ENCODE measurements around the gene ATXN1. TPM values are rescaled to one million over a fixed set of nuclear protein-coding genes. Genes with fewer than 3 reads are reported as not detected.

The ATXN1 gene
- total RNA-seq, 1 donor from 2014 or later: 33.7 TPM

GRCh38 chr6:16608444-16608843, 152.8 kb downstream of the ATXN1 start:
- Mint-ChIP-seq H3K9me3 (no peaks in the 10 kb centered on the region), H3K27ac (no peak overlapping the region), H3K4me1 (ENCODE audit: unreplicated experiment) (no peaks in the 10 kb centered on the region), H3K4me3 (no peak overlapping the region), H3K27me3 (no peaks in the 10 kb centered on the region), H3K36me3 (peaks cover 15% of the 10 kb centered on the region)
- no peak for TF ChIP-seq CTCF (conservative IDR thresholded peaks at IDR 0.05)
- no peak for DNase-seq (ENCODE audit: extremely low spot score, unreplicated experiment)

- Mint-ChIP-seq H3K9me3 (no peaks in the 10 kb centered on the region), H3K4me3 (no peak overlapping the region), H3K36me3 (peaks cover 19% of the 10 kb centered on the region), H3K27ac (no peak overlapping the region), H3K27me3 (no peaks in the 10 kb centered on the region), H3K4me1 (ENCODE audit: unreplicated experiment) (no peaks in the 10 kb centered on the region)
- TF ChIP-seq CTCF (conservative IDR thresholded peaks at IDR 0.05): no peak
- no peak for DNase-seq (ENCODE audit: extremely low spot score, unreplicated experiment)
Observed at GRCh38 chr6:16602035-16602434, 159.2 kb downstream of the ATXN1 start.

GRCh38 chr6:16600701-16601100, 160.6 kb downstream of the ATXN1 start:
- Mint-ChIP-seq H3K27ac (no peak overlapping the region), H3K27me3 (no peaks in the 10 kb centered on the region), H3K4me1 (ENCODE audit: unreplicated experiment) (peaks cover 5% of the 10 kb centered on the region), H3K9me3 (no peaks in the 10 kb centered on the region), H3K4me3 (no peak overlapping the region), H3K36me3 (peaks cover 22% of the 10 kb centered on the region)
- no peak for TF ChIP-seq CTCF (conservative IDR thresholded peaks at IDR 0.05)
- DNase-seq (ENCODE audit: extremely low spot score, unreplicated experiment): no peak

- no peaks in the 10 kb centered on the region for H3K9me3 Mint-ChIP-seq
- no peak for DNase-seq (ENCODE audit: extremely low spot score, unreplicated experiment)
- H3K27me3 Mint-ChIP-seq: no peaks in the 10 kb centered on the region
- no peak for TF ChIP-seq CTCF (conservative IDR thresholded peaks at IDR 0.05)
- H3K4me3 Mint-ChIP-seq: no peak overlapping the region
- no peak overlapping the region for H3K27ac Mint-ChIP-seq
- peaks cover 5% of the 10 kb centered on the region for H3K4me1 Mint-ChIP-seq (ENCODE audit: unreplicated experiment)
- H3K36me3 Mint-ChIP-seq: peaks cover 17% of the 10 kb centered on the region
Observed at GRCh38 chr6:16600026-16600425, 161.2 kb downstream of the ATXN1 start.

- Mint-ChIP-seq H3K9me3 (no peaks in the 10 kb centered on the region), H3K4me3 (no peak overlapping the region), H3K4me1 (ENCODE audit: unreplicated experiment) (peaks cover 5% of the 10 kb centered on the region), H3K27me3 (no peaks in the 10 kb centered on the region), H3K27ac (no peak overlapping the region), H3K36me3 (peaks cover 6% of the 10 kb centered on the region)
- no peak for DNase-seq (ENCODE audit: extremely low spot score, unreplicated experiment)
- no peak for TF ChIP-seq CTCF (conservative IDR thresholded peaks at IDR 0.05)
Observed at GRCh38 chr6:16596616-16597331, 164.5 kb downstream of the ATXN1 start.
